ENCODE data around the gene DSP. TPM values are rescaled to one million over a fixed set of nuclear protein-coding genes. Genes with fewer than 3 reads are reported as not detected.

Gene DSP
- total and polyA plus RNA-seq, 4 donors: 0.41 to 22.8 (median 5.2) TPM

DNA sequence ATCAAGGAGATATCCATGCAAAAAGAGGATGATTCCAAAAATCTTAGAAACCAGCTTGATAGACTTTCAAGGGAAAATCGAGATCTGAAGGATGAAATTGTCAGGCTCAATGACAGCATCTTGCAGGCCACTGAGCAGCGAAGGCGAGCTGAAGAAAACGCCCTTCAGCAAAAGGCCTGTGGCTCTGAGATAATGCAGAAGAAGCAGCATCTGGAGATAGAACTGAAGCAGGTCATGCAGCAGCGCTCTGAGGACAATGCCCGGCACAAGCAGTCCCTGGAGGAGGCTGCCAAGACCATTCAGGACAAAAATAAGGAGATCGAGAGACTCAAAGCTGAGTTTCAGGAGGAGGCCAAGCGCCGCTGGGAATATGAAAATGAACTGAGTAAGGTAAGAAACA, 38.4 kb downstream of the DSP start:
- intact Hi-C loops (cut with DNase I): no loop called here
- ATAC-seq (ENCODE audit: low FRiP score) (no peak), DNase-seq (no peak)
- WGBS, 2 donors: 94 to 95% methylated on average over 9 of the region's 9 CpGs
- H3K36me3 ChIP-seq (ENCODE audit: control insufficient read depth in 1 of 2, insufficient read depth in 2 of 2, low read length in 1 of 2): no peaks in the 10 kb centered on the region
- H3K9me3 ChIP-seq (ENCODE audit: control insufficient read depth, low read length): no peaks in the 10 kb centered on the region
- H3K4me1 ChIP-seq (ENCODE audit: control insufficient read depth in 1 of 2, insufficient read depth in 2 of 2, low read length in 2 of 2): no peaks in the 10 kb centered on the region
- H3K27me3 ChIP-seq (ENCODE audit: control insufficient read depth in 1 of 2, insufficient read depth in 2 of 2, low read length in 1 of 2): peaks cover 0 to 1% of the 10 kb centered on the region in 2 donors
- H3K4me3 ChIP-seq (ENCODE audit: low read length in 2 of 2): no peak overlapping the region
- H3K27ac ChIP-seq (ENCODE audit: low read depth in 1 of 2, low read length in 2 of 2): no peak overlapping the region

DNA sequence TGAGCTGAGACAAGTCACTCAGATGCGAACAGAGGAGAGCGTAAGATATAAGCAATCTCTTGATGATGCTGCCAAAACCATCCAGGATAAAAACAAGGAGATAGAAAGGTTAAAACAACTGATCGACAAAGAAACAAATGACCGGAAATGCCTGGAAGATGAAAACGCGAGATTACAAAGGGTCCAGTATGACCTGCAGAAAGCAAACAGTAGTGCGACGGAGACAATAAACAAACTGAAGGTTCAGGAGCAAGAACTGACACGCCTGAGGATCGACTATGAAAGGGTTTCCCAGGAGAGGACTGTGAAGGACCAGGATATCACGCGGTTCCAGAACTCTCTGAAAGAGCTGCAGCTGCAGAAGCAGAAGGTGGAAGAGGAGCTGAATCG, 39.1 kb downstream of the DSP start:
- Histone ChIP-seq H3K4me1 (ENCODE audit: control insufficient read depth in 1 of 2, insufficient read depth in 2 of 2, low read length in 2 of 2) (no peaks in the 10 kb centered on the region), H3K27ac (ENCODE audit: low read depth in 1 of 2, low read length in 2 of 2) (no peak overlapping the region), H3K36me3 (ENCODE audit: control insufficient read depth in 1 of 2, insufficient read depth in 2 of 2, low read length in 1 of 2) (no peaks in the 10 kb centered on the region), H3K27me3 (ENCODE audit: control insufficient read depth in 1 of 2, insufficient read depth in 2 of 2, low read length in 1 of 2) (peaks cover 0 to 1% of the 10 kb centered on the region in 2 donors), H3K9me3 (ENCODE audit: control insufficient read depth, low read length) (no peaks in the 10 kb centered on the region), H3K4me3 (ENCODE audit: low read length in 2 of 2) (no peak overlapping the region)
- no peak for DNase-seq
- 91 to 93% methylated on average over 13 of the region's 13 CpGs for WGBS, 2 donors
- ATAC-seq (ENCODE audit: low FRiP score): no peak
- intact Hi-C loops (cut with DNase I): no loop called here

DNA sequence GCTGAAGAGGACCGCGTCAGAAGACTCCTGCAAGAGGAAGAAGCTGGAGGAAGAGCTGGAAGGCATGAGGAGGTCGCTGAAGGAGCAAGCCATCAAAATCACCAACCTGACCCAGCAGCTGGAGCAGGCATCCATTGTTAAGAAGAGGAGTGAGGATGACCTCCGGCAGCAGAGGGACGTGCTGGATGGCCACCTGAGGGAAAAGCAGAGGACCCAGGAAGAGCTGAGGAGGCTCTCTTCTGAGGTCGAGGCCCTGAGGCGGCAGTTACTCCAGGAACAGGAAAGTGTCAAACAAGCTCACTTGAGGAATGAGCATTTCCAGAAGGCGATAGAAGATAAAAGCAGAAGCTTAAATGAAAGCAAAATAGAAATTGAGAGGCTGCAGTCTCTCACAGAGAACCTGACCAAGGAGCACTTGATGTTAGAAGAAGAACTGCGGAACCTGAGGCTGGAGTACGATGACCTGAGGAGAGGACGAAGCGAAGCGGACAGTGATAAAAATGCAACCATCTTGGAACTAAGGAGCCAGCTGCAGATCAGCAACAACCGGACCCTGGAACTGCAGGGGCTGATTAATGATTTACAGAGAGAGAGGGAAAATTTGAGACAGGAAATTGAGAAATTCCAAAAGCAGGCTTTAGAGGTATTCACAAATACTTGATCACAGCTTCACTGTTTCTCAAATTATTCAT, 39.6 kb downstream of the DSP start:
- ATAC-seq (ENCODE audit: low FRiP score) (no peak), DNase-seq (no peak)
- Histone ChIP-seq H3K27me3 (ENCODE audit: control insufficient read depth in 1 of 2, insufficient read depth in 2 of 2, low read length in 1 of 2) (peaks cover 0 to 1% of the 10 kb centered on the region in 2 donors), H3K27ac (ENCODE audit: low read depth in 1 of 2, low read length in 2 of 2) (no peak overlapping the region), H3K36me3 (ENCODE audit: control insufficient read depth in 1 of 2, insufficient read depth in 2 of 2, low read length in 1 of 2) (no peaks in the 10 kb centered on the region), H3K9me3 (ENCODE audit: control insufficient read depth, low read length) (no peaks in the 10 kb centered on the region), H3K4me1 (ENCODE audit: control insufficient read depth in 1 of 2, insufficient read depth in 2 of 2, low read length in 2 of 2) (no peaks in the 10 kb centered on the region), H3K4me3 (ENCODE audit: low read length in 2 of 2) (no peak overlapping the region)
- intact Hi-C loops (cut with DNase I): no loop called here
- 83 to 89% methylated on average over 14 of the region's 14 CpGs for WGBS, 2 donors

DNA sequence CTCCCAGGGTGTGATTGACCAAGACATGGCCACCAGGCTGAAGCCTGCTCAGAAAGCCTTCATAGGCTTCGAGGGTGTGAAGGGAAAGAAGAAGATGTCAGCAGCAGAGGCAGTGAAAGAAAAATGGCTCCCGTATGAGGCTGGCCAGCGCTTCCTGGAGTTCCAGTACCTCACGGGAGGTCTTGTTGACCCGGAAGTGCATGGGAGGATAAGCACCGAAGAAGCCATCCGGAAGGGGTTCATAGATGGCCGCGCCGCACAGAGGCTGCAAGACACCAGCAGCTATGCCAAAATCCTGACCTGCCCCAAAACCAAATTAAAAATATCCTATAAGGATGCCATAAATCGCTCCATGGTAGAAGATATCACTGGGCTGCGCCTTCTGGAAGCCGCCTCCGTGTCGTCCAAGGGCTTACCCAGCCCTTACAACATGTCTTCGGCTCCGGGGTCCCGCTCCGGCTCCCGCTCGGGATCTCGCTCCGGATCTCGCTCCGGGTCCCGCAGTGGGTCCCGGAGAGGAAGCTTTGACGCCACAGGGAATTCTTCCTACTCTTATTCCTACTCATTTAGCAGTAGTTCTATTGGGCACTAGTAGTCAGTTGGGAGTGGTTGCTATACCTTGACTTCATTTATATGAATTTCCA, 43.9 kb downstream of the DSP start:
- intact Hi-C loops (cut with DNase I): no loop called here
- Histone ChIP-seq H3K4me1 (ENCODE audit: control insufficient read depth in 1 of 2, insufficient read depth in 2 of 2, low read length in 2 of 2) (no peaks in the 10 kb centered on the region), H3K4me3 (ENCODE audit: low read length in 2 of 2) (no peak overlapping the region), H3K36me3 (ENCODE audit: control insufficient read depth in 1 of 2, insufficient read depth in 2 of 2, low read length in 1 of 2) (no peaks in the 10 kb centered on the region), H3K27me3 (ENCODE audit: control insufficient read depth in 1 of 2, insufficient read depth in 2 of 2, low read length in 1 of 2) (no peaks in the 10 kb centered on the region), H3K27ac (ENCODE audit: low read depth in 1 of 2, low read length in 2 of 2) (no peak overlapping the region), H3K9me3 (ENCODE audit: control insufficient read depth, low read length) (no peaks in the 10 kb centered on the region)
- ATAC-seq (ENCODE audit: low FRiP score) (no peak), DNase-seq (no peak)
- 96% methylated on average over 28 of the region's 28 CpGs for WGBS, 2 donors

DNA sequence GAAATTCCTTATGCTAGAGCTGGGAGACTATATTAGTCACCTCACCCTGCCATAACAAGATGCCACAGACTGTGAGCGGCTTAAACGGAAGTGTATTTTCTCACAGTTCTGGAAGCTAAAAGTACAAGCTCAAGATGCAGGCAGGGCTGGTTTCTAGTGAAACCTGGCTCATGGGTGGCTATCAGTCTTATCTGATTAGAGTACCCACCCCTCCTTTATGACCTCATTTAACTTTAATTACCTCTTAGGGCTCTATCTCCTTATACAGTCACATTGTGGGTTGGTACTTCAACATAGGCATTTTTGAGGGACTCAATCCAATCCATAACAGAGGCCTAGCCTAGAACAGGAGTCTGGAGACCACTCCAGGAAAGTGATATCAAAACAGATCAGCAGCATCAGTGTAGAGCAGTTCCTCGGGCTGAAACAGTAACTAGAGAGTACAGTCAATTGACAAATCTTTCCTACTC, 46.2 kb downstream of the DSP start:
- Histone ChIP-seq H3K36me3 (ENCODE audit: control insufficient read depth in 1 of 2, insufficient read depth in 2 of 2, low read length in 1 of 2) (no peaks in the 10 kb centered on the region), H3K4me1 (ENCODE audit: control insufficient read depth in 1 of 2, insufficient read depth in 2 of 2, low read length in 2 of 2) (no peaks in the 10 kb centered on the region), H3K4me3 (ENCODE audit: low read length in 2 of 2) (no peak overlapping the region), H3K27me3 (ENCODE audit: control insufficient read depth in 1 of 2, insufficient read depth in 2 of 2, low read length in 1 of 2) (no peaks in the 10 kb centered on the region), H3K9me3 (ENCODE audit: control insufficient read depth, low read length) (no peaks in the 10 kb centered on the region), H3K27ac (ENCODE audit: low read depth in 1 of 2, low read length in 2 of 2) (no peak overlapping the region)
- DNase-seq: no peak
- no peak for ATAC-seq (ENCODE audit: low FRiP score)
- intact Hi-C loops (cut with DNase I): no loop called here
- 69% methylated on average over 3 of the region's 3 CpGs for WGBS, 2 donors

DNA sequence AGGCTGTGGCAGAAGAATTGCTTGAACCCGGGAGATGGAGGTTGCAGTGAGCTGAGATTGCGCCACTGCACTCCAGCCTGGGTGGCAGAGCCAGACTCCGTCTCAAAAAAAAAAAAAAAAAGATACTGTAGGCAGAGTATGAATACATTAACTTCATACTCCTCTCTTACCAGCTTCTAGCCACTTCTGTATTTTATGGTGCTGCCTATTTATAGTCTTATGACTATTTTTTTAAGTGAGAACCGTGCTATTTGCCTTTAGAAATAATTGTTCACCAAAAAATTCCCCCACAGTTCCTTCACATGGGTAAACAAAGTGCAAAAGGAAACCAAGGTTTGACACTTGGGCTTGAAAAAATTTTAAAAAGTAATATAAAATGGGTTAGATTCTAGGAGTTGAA, 47.0 kb downstream of the DSP start:
- no peak for DNase-seq
- Histone ChIP-seq H3K36me3 (ENCODE audit: control insufficient read depth in 1 of 2, insufficient read depth in 2 of 2, low read length in 1 of 2) (no peaks in the 10 kb centered on the region), H3K4me1 (ENCODE audit: control insufficient read depth in 1 of 2, insufficient read depth in 2 of 2, low read length in 2 of 2) (no peaks in the 10 kb centered on the region), H3K27ac (ENCODE audit: low read depth in 1 of 2, low read length in 2 of 2) (no peak overlapping the region), H3K27me3 (ENCODE audit: control insufficient read depth in 1 of 2, insufficient read depth in 2 of 2, low read length in 1 of 2) (no peaks in the 10 kb centered on the region), H3K4me3 (ENCODE audit: low read length in 2 of 2) (no peak overlapping the region), H3K9me3 (ENCODE audit: control insufficient read depth, low read length) (no peaks in the 10 kb centered on the region)
- no peak for ATAC-seq (ENCODE audit: low FRiP score)
- WGBS, 2 donors: 72 to 73% methylated on average over 4 of the region's 4 CpGs
- intact Hi-C loops (cut with DNase I): no loop called here

DNA sequence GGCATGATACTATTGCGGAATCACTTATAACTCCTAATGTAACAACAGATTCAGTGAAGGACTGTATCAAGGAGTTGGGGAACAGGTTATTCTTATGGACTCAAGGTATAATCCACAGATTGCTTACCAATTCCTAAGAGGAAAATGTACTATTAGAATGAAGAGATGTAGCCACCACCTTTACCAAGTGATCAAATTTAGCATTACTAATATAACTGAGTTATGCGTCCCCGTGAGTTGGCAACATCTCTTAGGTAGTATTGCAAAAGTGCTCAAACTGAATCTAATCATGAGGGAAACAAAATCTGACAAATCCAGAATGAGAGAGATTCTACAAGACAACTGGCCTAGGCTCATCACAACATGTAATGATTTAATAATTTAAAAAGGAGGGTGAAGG, 47.8 kb downstream of the DSP start:
- H3K27ac ChIP-seq (ENCODE audit: low read depth in 1 of 2, low read length in 2 of 2): no peak overlapping the region
- intact Hi-C loops (cut with DNase I): no loop called here
- H3K4me3 ChIP-seq (ENCODE audit: low read length in 2 of 2): no peak overlapping the region
- H3K4me1 ChIP-seq (ENCODE audit: control insufficient read depth in 1 of 2, insufficient read depth in 2 of 2, low read length in 2 of 2): no peaks in the 10 kb centered on the region
- 64% methylated on average over 3 of the region's 3 CpGs for WGBS, 2 donors
- ATAC-seq (ENCODE audit: low FRiP score) (no peak), DNase-seq (no peak)
- no peaks in the 10 kb centered on the region for H3K27me3 ChIP-seq (ENCODE audit: control insufficient read depth in 1 of 2, insufficient read depth in 2 of 2, low read length in 1 of 2)
- no peaks in the 10 kb centered on the region for H3K36me3 ChIP-seq (ENCODE audit: control insufficient read depth in 1 of 2, insufficient read depth in 2 of 2, low read length in 1 of 2)
- no peaks in the 10 kb centered on the region for H3K9me3 ChIP-seq (ENCODE audit: control insufficient read depth, low read length)

DNA sequence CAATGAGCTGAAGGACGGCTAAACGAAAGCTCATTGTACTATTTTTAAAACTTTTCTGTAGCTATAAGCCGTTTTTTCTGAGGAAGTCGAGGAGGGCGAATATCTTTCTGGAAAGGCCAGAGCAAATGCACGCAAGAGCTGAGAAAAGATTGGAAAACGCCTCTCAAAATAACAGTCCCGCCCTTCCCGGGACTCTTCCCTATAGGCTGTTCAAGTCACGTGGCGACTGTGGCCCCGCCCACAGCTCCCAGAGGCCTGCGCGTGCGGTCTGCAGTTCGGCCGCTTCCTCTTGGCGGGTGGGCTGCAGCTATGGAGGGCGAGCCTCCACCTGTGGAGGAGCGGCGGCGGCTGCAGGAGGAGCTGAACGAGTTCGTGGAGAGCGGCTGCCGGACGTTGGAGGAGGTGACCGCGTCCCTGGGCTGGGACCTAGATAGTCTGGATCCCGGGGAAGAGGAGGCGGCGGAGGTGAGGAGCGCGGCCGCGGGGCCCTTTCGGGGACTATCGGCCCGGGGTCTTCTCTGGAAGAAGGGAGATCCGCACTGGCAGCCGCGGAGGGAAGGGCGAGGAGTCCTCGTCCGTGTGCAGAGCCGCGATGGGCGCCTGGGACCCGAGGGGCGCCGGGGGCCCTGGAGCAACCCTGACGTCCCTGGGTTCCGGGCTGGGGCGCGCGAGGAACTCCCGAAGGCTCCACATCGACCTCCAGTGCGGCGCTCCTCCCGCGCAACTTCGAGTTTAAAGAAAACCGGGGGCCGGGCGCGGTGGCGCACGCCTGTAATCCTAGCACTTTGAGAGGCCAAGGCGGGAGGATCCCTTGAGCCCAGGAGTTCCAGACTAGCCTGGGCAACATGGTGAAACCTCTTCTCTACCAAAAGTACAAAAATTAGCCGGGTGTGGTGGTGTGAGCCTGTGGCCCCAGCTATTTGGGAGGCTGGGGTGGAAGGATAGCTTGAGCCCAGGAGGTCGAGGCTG, 48.8 kb downstream of the DSP start, which contains the start of gene SNRNP48:
Gene SNRNP48 (plus strand): TSS at position 250 of the 969 bp plus-strand sequence. CDS start 60 bp downstream, at position 310.
- peak; percentile 99 for ATAC-seq (ENCODE audit: low FRiP score)
- Histone ChIP-seq H3K4me1 (ENCODE audit: control insufficient read depth in 1 of 2, insufficient read depth in 2 of 2, low read length in 2 of 2) (no peaks in the 10 kb centered on the region), H3K36me3 (ENCODE audit: control insufficient read depth in 1 of 2, insufficient read depth in 2 of 2, low read length in 1 of 2) (no peaks in the 10 kb centered on the region), H3K27me3 (ENCODE audit: control insufficient read depth in 1 of 2, insufficient read depth in 2 of 2, low read length in 1 of 2) (no peaks in the 10 kb centered on the region), H3K4me3 (ENCODE audit: low read length in 2 of 2) (peak within 1 kb of the TSS; percentile 77 to 83), H3K27ac (ENCODE audit: low read depth in 1 of 2, low read length in 2 of 2) (peak within 1 kb of the TSS in 1 of 2 donors; percentile 17), H3K9me3 (ENCODE audit: control insufficient read depth, low read length) (no peaks in the 10 kb centered on the region)
- DNase-seq: peak; percentile 97 to 98
- WGBS, 2 donors: 1% methylated on average over 57 to 72 of the region's 72 CpGs
- intact Hi-C loops (cut with DNase I): loop anchor here (5.0 to 10.0 kb wide), 2 partner anchors 278 to 285 kb away; partner anchors contain the start of gene SSR1 (in 1 of the 2)
